Measurements from ENCODE around the gene SLC6A11. TPM values are rescaled to one million over a fixed set of nuclear protein-coding genes. Genes with fewer than 3 reads are reported as not detected.
A peak's percentile ranks its signal among the peaks of the same experiment; 100 is the strongest.

The SLC6A11 gene
- total RNA-seq, 1 donor from 2014 or later = 3.2 TPM

- Histone ChIP-seq H3K4me3 (ENCODE audit: low read depth, low read length) (no peak overlapping the region), H3K27me3 (ENCODE audit: control insufficient read depth, insufficient read depth, low read length) (no peaks in the 10 kb centered on the region), H3K36me3 (ENCODE audit: control insufficient read depth, insufficient read depth, low read length) (no peaks in the 10 kb centered on the region)
- DNase-seq (ENCODE audit: low read depth) = no peak
- TF ChIP-seq, protein P1, sequence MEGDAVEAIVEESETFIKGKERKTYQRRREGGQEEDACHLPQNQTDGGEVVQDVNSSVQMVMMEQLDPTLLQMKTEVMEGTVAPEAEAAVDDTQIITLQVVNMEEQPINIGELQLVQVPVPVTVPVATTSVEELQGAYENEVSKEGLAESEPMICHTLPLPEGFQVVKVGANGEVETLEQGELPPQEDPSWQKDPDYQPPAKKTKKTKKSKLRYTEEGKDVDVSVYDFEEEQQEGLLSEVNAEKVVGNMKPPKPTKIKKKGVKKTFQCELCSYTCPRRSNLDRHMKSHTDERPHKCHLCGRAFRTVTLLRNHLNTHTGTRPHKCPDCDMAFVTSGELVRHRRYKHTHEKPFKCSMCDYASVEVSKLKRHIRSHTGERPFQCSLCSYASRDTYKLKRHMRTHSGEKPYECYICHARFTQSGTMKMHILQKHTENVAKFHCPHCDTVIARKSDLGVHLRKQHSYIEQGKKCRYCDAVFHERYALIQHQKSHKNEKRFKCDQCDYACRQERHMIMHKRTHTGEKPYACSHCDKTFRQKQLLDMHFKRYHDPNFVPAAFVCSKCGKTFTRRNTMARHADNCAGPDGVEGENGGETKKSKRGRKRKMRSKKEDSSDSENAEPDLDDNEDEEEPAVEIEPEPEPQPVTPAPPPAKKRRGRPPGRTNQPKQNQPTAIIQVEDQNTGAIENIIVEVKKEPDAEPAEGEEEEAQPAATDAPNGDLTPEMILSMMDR (IDR thresholded peaks at IDR 0.05; ENCODE audit: insufficient read depth, low read length, severe bottlenecking) = no peak
- FAIRE-seq = no peak
These were observed 25.1 kb downstream of the SLC6A11 start for GRCh38 chr3:10841100-10841499.

DNA sequence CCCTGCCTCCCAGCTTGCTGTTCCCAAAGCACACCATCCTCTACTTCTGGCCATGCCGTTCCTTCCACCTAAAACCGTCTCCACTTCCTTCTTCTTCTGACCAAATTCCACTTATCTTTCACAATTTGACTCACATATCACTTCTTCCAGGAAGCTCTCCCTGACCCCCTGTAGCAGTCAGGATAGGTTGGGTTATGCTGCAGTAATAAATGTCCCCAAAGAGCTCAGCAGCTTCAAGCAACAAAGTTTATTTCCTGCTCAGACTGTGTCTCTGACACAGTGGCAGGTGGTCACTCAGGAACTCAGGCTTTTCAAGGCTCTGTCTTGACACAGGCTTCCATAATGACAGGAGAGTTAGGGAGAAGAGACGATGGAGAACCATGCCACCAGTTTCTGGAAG, 27.4 kb downstream of the SLC6A11 start:
- DNase-seq (ENCODE audit: low read depth) = no peak
- Histone ChIP-seq H3K36me3 (ENCODE audit: control insufficient read depth, insufficient read depth, low read length) (no peaks in the 10 kb centered on the region), H3K4me3 (ENCODE audit: low read depth, low read length) (no peak overlapping the region), H3K27me3 (ENCODE audit: control insufficient read depth, insufficient read depth, low read length) (no peaks in the 10 kb centered on the region)
- no peak for FAIRE-seq
- TF ChIP-seq, protein P1 (IDR thresholded peaks at IDR 0.05; ENCODE audit: insufficient read depth, low read length, severe bottlenecking) = no peak

GRCh38 chr3:10845001-10845761, 29.2 kb downstream of the SLC6A11 start:
- Histone ChIP-seq H3K36me3 (ENCODE audit: control insufficient read depth, insufficient read depth, low read length) (no peaks in the 10 kb centered on the region), H3K4me3 (ENCODE audit: low read depth, low read length) (no peak overlapping the region), H3K27me3 (ENCODE audit: control insufficient read depth, insufficient read depth, low read length) (no peaks in the 10 kb centered on the region)
- DNase-seq (ENCODE audit: low read depth) (no peak), FAIRE-seq (no peak)
- TF ChIP-seq, protein P1 (IDR thresholded peaks at IDR 0.05; ENCODE audit: insufficient read depth, low read length, severe bottlenecking) = no peak

DNA sequence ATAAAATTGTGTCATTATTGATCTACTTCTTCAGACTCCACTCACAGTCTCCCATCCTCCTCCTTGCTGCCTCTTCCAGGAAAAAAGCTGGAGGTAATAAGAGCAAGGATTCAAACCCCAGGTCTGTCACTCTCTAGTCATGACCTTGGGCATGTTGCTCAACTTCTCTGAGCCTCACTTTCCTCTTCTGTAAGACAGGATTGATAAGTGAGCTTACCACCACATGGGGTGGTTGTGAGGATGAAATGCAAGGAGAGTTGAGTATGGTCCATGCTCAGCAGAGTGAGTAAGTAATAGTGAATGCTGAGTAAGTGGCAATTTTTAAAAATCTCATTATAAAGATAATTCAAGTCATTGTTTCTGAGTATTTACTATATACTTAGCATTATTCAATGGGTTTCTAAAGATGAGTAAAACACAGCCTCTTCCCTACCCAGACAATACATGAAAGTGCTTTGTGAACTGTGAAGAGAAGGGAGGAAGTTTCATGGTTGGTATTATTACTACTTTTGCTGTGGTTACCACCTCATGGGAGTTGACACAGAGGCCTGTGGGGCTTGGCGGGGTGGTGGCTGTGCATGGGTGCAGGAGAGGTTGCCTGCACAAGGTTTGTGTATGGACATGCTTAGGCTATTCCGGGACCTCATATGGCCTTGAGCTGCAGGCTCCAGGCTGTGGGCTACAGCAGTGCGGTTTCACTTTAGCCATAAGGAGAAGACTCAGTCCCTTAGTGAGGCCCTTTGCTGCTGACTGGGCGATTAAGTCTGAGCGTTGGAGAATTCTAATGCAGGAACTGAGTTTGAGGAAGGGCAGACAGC, 30.0 kb downstream of the SLC6A11 start:
- Histone ChIP-seq H3K27me3 (ENCODE audit: control insufficient read depth, insufficient read depth, low read length) (no peaks in the 10 kb centered on the region), H3K36me3 (ENCODE audit: control insufficient read depth, insufficient read depth, low read length) (no peaks in the 10 kb centered on the region), H3K4me3 (ENCODE audit: low read depth, low read length) (no peak overlapping the region)
- FAIRE-seq (peak; percentile 70), DNase-seq (ENCODE audit: low read depth) (no peak)
- TF ChIP-seq, protein P1 (IDR thresholded peaks at IDR 0.05; ENCODE audit: insufficient read depth, low read length, severe bottlenecking) = no peak

GRCh38 chr3:10846657-10846975, 30.6 kb downstream of the SLC6A11 start:
- Histone ChIP-seq H3K4me3 (ENCODE audit: low read depth, low read length) (no peak overlapping the region), H3K27me3 (ENCODE audit: control insufficient read depth, insufficient read depth, low read length) (no peaks in the 10 kb centered on the region), H3K36me3 (ENCODE audit: control insufficient read depth, insufficient read depth, low read length) (no peaks in the 10 kb centered on the region)
- DNase-seq (ENCODE audit: low read depth) (no peak), FAIRE-seq (no peak)
- TF ChIP-seq, protein P1 (IDR thresholded peaks at IDR 0.05; ENCODE audit: insufficient read depth, low read length, severe bottlenecking) = no peak
